SK-N-SH treated with all-trans-retinoic acid at 6 μM for 48 hours (cell line): ENCODE results near the gene SMAP2.

Experiments
- CREB5 ChIP-seq: fragments of 250-450 bp; sonication (Bioruptor Pico); IDR thresholded peaks from 2 replicates; pipeline ENCODE4 v1.5.1; 2020; ENCODE audit warnings: low read depth, mild to moderate bottlenecking, moderate library complexity
- ESRRG ChIP-seq: fragments of 250-450 bp; sonication (Bioruptor Pico); IDR thresholded peaks from 2 replicates; pipeline ENCODE4 v1.6.1; 2021; ENCODE audit warnings: mild to moderate bottlenecking
- GLIS3 ChIP-seq: fragments of 250-450 bp; sonication (Bioruptor Pico); IDR thresholded peaks from 2 replicates; pipeline ENCODE4 v1.5.0; 2020; ENCODE audit warnings: mild to moderate bottlenecking, moderate library complexity
- RARB ChIP-seq: fragments of 250-450 bp; sonication (Bioruptor Pico); IDR thresholded peaks from 2 replicates; pipeline ENCODE4 v1.8.0; 2021; ENCODE audit warnings: mild to moderate bottlenecking, moderate library complexity
- SNAI2 ChIP-seq: fragments of 250-450 bp; sonication (Bioruptor Pico); IDR thresholded peaks from 2 replicates; pipeline ENCODE4 v1.5.0; 2020; ENCODE audit warnings: mild to moderate bottlenecking, moderate library complexity
- TCF4 ChIP-seq: fragments of 250-450 bp; sonication (Bioruptor Pico); IDR thresholded peaks from 2 replicates; pipeline ENCODE4 v1.8.0; 2021; ENCODE audit warnings: mild to moderate bottlenecking, moderate library complexity, borderline replicate concordance
- TSHZ2 ChIP-seq: fragments of 250-450 bp; sonication (Bioruptor Pico); IDR thresholded peaks from 2 replicates; pipeline ENCODE4 v1.5.0; 2020; ENCODE audit warnings: mild to moderate bottlenecking, moderate library complexity
- ZC3H10 ChIP-seq: fragments of 250-450 bp; sonication (Bioruptor Pico); IDR thresholded peaks from 2 replicates; pipeline ENCODE4 v1.5.1; 2021; ENCODE audit warnings: mild to moderate bottlenecking, moderate library complexity
- ZFP30 ChIP-seq: fragments of 450-650 bp; formaldehyde crosslinking; IDR thresholded peaks from 2 replicates; pipeline ENCODE4 v1.5.0; 2022; ENCODE audit warnings: mild to moderate bottlenecking, moderate library complexity
- ZNF565 ChIP-seq: fragments of 450-650 bp; formaldehyde crosslinking; conservative IDR thresholded peaks from 2 replicates; pipeline ENCODE4 v1.5.0; 2020; ENCODE audit warnings: low read depth, mild to moderate bottlenecking, moderate library complexity
- TF ChIP-seq, protein P1 (sequence below): fragments of 250-450 bp; sonication (Bioruptor Pico); IDR thresholded peaks from 2 replicates; pipeline ENCODE4 v1.8.0; 2020; ENCODE audit warnings: mild to moderate bottlenecking, moderate library complexity, borderline replicate concordance

- TF ChIP-seq SNAI2 (CRISPR knock-in tag) = no peak
- TF ChIP-seq, protein P1, sequence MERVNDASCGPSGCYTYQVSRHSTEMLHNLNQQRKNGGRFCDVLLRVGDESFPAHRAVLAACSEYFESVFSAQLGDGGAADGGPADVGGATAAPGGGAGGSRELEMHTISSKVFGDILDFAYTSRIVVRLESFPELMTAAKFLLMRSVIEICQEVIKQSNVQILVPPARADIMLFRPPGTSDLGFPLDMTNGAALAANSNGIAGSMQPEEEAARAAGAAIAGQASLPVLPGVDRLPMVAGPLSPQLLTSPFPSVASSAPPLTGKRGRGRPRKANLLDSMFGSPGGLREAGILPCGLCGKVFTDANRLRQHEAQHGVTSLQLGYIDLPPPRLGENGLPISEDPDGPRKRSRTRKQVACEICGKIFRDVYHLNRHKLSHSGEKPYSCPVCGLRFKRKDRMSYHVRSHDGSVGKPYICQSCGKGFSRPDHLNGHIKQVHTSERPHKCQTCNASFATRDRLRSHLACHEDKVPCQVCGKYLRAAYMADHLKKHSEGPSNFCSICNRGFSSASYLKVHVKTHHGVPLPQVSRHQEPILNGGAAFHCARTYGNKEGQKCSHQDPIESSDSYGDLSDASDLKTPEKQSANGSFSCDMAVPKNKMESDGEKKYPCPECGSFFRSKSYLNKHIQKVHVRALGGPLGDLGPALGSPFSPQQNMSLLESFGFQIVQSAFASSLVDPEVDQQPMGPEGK (CRISPR knock-in tag) = no peak
- no peak for TF ChIP-seq TSHZ2 (CRISPR knock-in tag)
- TF ChIP-seq CREB5 = no peak
- no peak for TF ChIP-seq RARB (CRISPR knock-in tag)
- TF ChIP-seq GLIS3 = no peak
- TF ChIP-seq TCF4 (CRISPR knock-in tag) = no peak
- no peak for TF ChIP-seq ZFP30 (CRISPR knock-in tag)
- no peak for TF ChIP-seq ESRRG (CRISPR knock-in tag)
- no peak for TF ChIP-seq ZNF565 (CRISPR knock-in tag)
- no peak for TF ChIP-seq ZC3H10 (CRISPR knock-in tag)
Observed at GRCh38 chr1:40383488-40384412, 10.2 kb downstream of the SMAP2 start.
